ENCODE results near the gene TMEM165. TPM values are rescaled to one million over a fixed set of nuclear protein-coding genes. Genes with fewer than 3 reads are reported as not detected.
"Not testable (repeated sequence)": the region's sequence is repeated elsewhere in the genome, so short reads cannot be mapped to it uniquely, and the experiment has no call there.

Gene TMEM165
- total and polyA plus RNA-seq, 5 donors, result 45.3 to 89.9 (median 49.2) TPM

- intact Hi-C loops (cut with DNase I), result no loop called here
- DNase-seq (no peak), ATAC-seq (no peak)
- peaks cover 4% of the 10 kb centered on the region for H3K4me1 ChIP-seq (ENCODE audit: control insufficient read depth, insufficient read depth, low read length)
- no peak overlapping the region for H3K27ac ChIP-seq (ENCODE audit: low read length)
- WGBS, result 93% methylated on average over 8 of the region's 8 CpGs
- no peak overlapping the region for H3K4me3 ChIP-seq (ENCODE audit: low read length)
- no peaks in the 10 kb centered on the region for H3K9me3 ChIP-seq (ENCODE audit: control insufficient read depth, low read length)
- no peaks in the 10 kb centered on the region for H3K27me3 ChIP-seq (ENCODE audit: control insufficient read depth, insufficient read depth)
These were observed 41.1 kb upstream of the TMEM165 start for GRCh38 chr4:55354648-55355047.

GRCh38 chr4:55355555-55355954 is 40.2 kb upstream of the TMEM165 start:
- WGBS, result 82% methylated on average over 6 of the region's 6 CpGs
- Histone ChIP-seq H3K27ac (ENCODE audit: low read length) (no peak overlapping the region), H3K9me3 (ENCODE audit: control insufficient read depth, low read length) (no peaks in the 10 kb centered on the region), H3K4me1 (ENCODE audit: control insufficient read depth, insufficient read depth, low read length) (peaks cover 4% of the 10 kb centered on the region), H3K4me3 (ENCODE audit: low read length) (no peak overlapping the region), H3K27me3 (ENCODE audit: control insufficient read depth, insufficient read depth) (no peaks in the 10 kb centered on the region)
- ATAC-seq, result no peak
- DNase-seq, result no peak
- intact Hi-C loops (cut with DNase I), result no loop called here

- no peak for ATAC-seq
- H3K27me3 ChIP-seq (ENCODE audit: control insufficient read depth, insufficient read depth), result no peaks in the 10 kb centered on the region
- H3K27ac ChIP-seq (ENCODE audit: low read length), result no peak overlapping the region
- intact Hi-C loops (cut with DNase I), result no loop called here
- no peaks in the 10 kb centered on the region for H3K9me3 ChIP-seq (ENCODE audit: control insufficient read depth, low read length)
- 93% methylated on average over 5 of the region's 5 CpGs for WGBS
- no peak overlapping the region for H3K4me3 ChIP-seq (ENCODE audit: low read length)
- no peak for DNase-seq
- H3K4me1 ChIP-seq (ENCODE audit: control insufficient read depth, insufficient read depth, low read length), result peaks cover 4% of the 10 kb centered on the region
These were observed 38.7 kb upstream of the TMEM165 start for GRCh38 chr4:55356991-55357461.

GRCh38 chr4:55358246-55358645 is 37.5 kb upstream of the TMEM165 start:
- ATAC-seq (no peak), DNase-seq (no peak)
- WGBS, result 98% methylated on average over 2 of the region's 2 CpGs
- Histone ChIP-seq H3K4me3 (ENCODE audit: low read length) (no peak overlapping the region), H3K4me1 (ENCODE audit: control insufficient read depth, insufficient read depth, low read length) (peaks cover 4% of the 10 kb centered on the region), H3K9me3 (ENCODE audit: control insufficient read depth, low read length) (no peaks in the 10 kb centered on the region), H3K27ac (ENCODE audit: low read length) (peak overlapping the region; percentile 34), H3K27me3 (ENCODE audit: control insufficient read depth, insufficient read depth) (no peaks in the 10 kb centered on the region)
- intact Hi-C loops (cut with DNase I), result no loop called here

GRCh38 chr4:55358668-55359067 is 37.1 kb upstream of the TMEM165 start:
- Histone ChIP-seq H3K4me1 (ENCODE audit: control insufficient read depth, insufficient read depth, low read length) (peaks cover 4% of the 10 kb centered on the region), H3K27ac (ENCODE audit: low read length) (no peak overlapping the region), H3K27me3 (ENCODE audit: control insufficient read depth, insufficient read depth) (no peaks in the 10 kb centered on the region), H3K9me3 (ENCODE audit: control insufficient read depth, low read length) (no peaks in the 10 kb centered on the region), H3K4me3 (ENCODE audit: low read length) (no peak overlapping the region)
- 34% methylated on average over 2 of the region's 2 CpGs for WGBS
- ATAC-seq, result peak; percentile 48 to 64
- no peak for DNase-seq
- intact Hi-C loops (cut with DNase I), result no loop called here

- H3K4me1 ChIP-seq (ENCODE audit: control insufficient read depth, insufficient read depth, low read length), result peaks cover 4% of the 10 kb centered on the region
- H3K4me3 ChIP-seq (ENCODE audit: low read length), result no peak overlapping the region
- no peaks in the 10 kb centered on the region for H3K9me3 ChIP-seq (ENCODE audit: control insufficient read depth, low read length)
- H3K27ac ChIP-seq (ENCODE audit: low read length), result peak overlapping the region; percentile 79
- 53% methylated on average over 8 of the region's 8 CpGs for WGBS
- H3K27me3 ChIP-seq (ENCODE audit: control insufficient read depth, insufficient read depth), result no peaks in the 10 kb centered on the region
- DNase-seq, result no peak
- intact Hi-C loops (cut with DNase I), result no loop called here
- ATAC-seq, result peak; percentile 70 to 81
These were observed 36.3 kb upstream of the TMEM165 start for GRCh38 chr4:55359397-55359916.

- H3K9me3 ChIP-seq (ENCODE audit: control insufficient read depth, low read length); DNase-seq; ATAC-seq; intact Hi-C loops (cut with DNase I); H3K4me1 ChIP-seq (ENCODE audit: control insufficient read depth, insufficient read depth, low read length); H3K4me3 ChIP-seq (ENCODE audit: low read length); H3K27ac ChIP-seq (ENCODE audit: low read length); H3K27me3 ChIP-seq (ENCODE audit: control insufficient read depth, insufficient read depth): not testable (repeated sequence)
- WGBS, result 96% methylated on average over 9 of the region's 9 CpGs
These were observed 32.8 kb upstream of the TMEM165 start for GRCh38 chr4:55362938-55363337.

- intact Hi-C loops (cut with DNase I), result no loop called here
- 91% methylated on average over 9 of the region's 9 CpGs for WGBS
- no peaks in the 10 kb centered on the region for H3K27me3 ChIP-seq (ENCODE audit: control insufficient read depth, insufficient read depth)
- H3K4me1 ChIP-seq (ENCODE audit: control insufficient read depth, insufficient read depth, low read length), result peaks cover 4% of the 10 kb centered on the region
- H3K4me3 ChIP-seq (ENCODE audit: low read length), result no peak overlapping the region
- H3K27ac ChIP-seq (ENCODE audit: low read length), result no peak overlapping the region
- no peaks in the 10 kb centered on the region for H3K9me3 ChIP-seq (ENCODE audit: control insufficient read depth, low read length)
- DNase-seq (no peak), ATAC-seq (no peak)
These were observed 31.9 kb upstream of the TMEM165 start for GRCh38 chr4:55363691-55364351.

GRCh38 chr4:55364691-55365344 is 30.9 kb upstream of the TMEM165 start:
- no peak for DNase-seq

GRCh38 chr4:55365345-55365728 is 30.4 kb upstream of the TMEM165 start:
- H3K27ac ChIP-seq (ENCODE audit: low read length), result peak overlapping the region; percentile 20
- ATAC-seq (no peak), DNase-seq (no peak)
- no peaks in the 10 kb centered on the region for H3K9me3 ChIP-seq (ENCODE audit: control insufficient read depth, low read length)
- no peaks in the 10 kb centered on the region for H3K27me3 ChIP-seq (ENCODE audit: control insufficient read depth, insufficient read depth)
- H3K4me1 ChIP-seq (ENCODE audit: control insufficient read depth, insufficient read depth, low read length), result no peaks in the 10 kb centered on the region
- 97% methylated on average over 7 of the region's 7 CpGs for WGBS
- H3K4me3 ChIP-seq (ENCODE audit: low read length), result no peak overlapping the region
- intact Hi-C loops (cut with DNase I), result no loop called here

More at GRCh38 chr4:55364691-55365344, 30.9 kb upstream of the TMEM165 start:
- peak overlapping the region; percentile 20 for H3K27ac ChIP-seq (ENCODE audit: low read length)
- intact Hi-C loops (cut with DNase I), result no loop called here
- H3K27me3 ChIP-seq (ENCODE audit: control insufficient read depth, insufficient read depth), result no peaks in the 10 kb centered on the region
- no peaks in the 10 kb centered on the region for H3K9me3 ChIP-seq (ENCODE audit: control insufficient read depth, low read length)
- H3K4me3 ChIP-seq (ENCODE audit: low read length), result no peak overlapping the region
- no peaks in the 10 kb centered on the region for H3K4me1 ChIP-seq (ENCODE audit: control insufficient read depth, insufficient read depth, low read length)
- WGBS, result 80% methylated on average over 9 of the region's 9 CpGs
- peak in 1 of 2 donors; percentile 16 for ATAC-seq

- 90% methylated on average over 7 of the region's 7 CpGs for WGBS
- H3K4me3 ChIP-seq (ENCODE audit: low read length), result no peak overlapping the region
- ATAC-seq, result no peak
These were observed 29.1 kb upstream of the TMEM165 start for GRCh38 chr4:55366621-55367020.

More at GRCh38 chr4:55366621-55367020, 29.1 kb upstream of the TMEM165 start:
- no peak for DNase-seq
- Histone ChIP-seq H3K27ac (ENCODE audit: low read length) (no peak overlapping the region), H3K4me1 (ENCODE audit: control insufficient read depth, insufficient read depth, low read length) (no peaks in the 10 kb centered on the region), H3K27me3 (ENCODE audit: control insufficient read depth, insufficient read depth) (no peaks in the 10 kb centered on the region), H3K9me3 (ENCODE audit: control insufficient read depth, low read length) (no peaks in the 10 kb centered on the region)
- intact Hi-C loops (cut with DNase I), result no loop called here

Data from right cardiac atrium (tissue), 5 donors.